ENCODE results near the gene HMX3. TPM values are rescaled to one million over a fixed set of nuclear protein-coding genes. Genes with fewer than 3 reads are reported as not detected.

The HMX3 gene
- total RNA-seq, 4 donors from 2014 or later: not detected

GRCh38 chr10:123093489-123093888 is 42.3 kb upstream of the HMX3 start:
- DNase-seq (ENCODE audit: low spot score in 2 of 2): no peak
- WGBS, 2 donors: 61 to 81% methylated on average over 4 of the region's 4 CpGs
- intact Hi-C loops (cut with DNase I; ENCODE audit: low total_unique reads): no loop called here
- TF ChIP-seq CTCF (IDR thresholded peaks at IDR 0.05) (no peak), POLR2A (IDR thresholded peaks at IDR 0.05) (no peak)
- H3K4me3 ChIP-seq (ENCODE audit: low read depth, poor library complexity, severe bottlenecking): no peak overlapping the region

- H3K4me3 ChIP-seq (ENCODE audit: low read depth, poor library complexity, severe bottlenecking): no peak overlapping the region
- WGBS, 2 donors: 75 to 76% methylated on average over 5 of the region's 5 CpGs
- no peak for DNase-seq (ENCODE audit: low spot score in 2 of 2)
- TF ChIP-seq POLR2A (IDR thresholded peaks at IDR 0.05): no peak
- no peak for TF ChIP-seq CTCF (IDR thresholded peaks at IDR 0.05)
- intact Hi-C loops (cut with DNase I; ENCODE audit: low total_unique reads): no loop called here
Observed at GRCh38 chr10:123096452-123096851, 39.3 kb upstream of the HMX3 start.

DNA sequence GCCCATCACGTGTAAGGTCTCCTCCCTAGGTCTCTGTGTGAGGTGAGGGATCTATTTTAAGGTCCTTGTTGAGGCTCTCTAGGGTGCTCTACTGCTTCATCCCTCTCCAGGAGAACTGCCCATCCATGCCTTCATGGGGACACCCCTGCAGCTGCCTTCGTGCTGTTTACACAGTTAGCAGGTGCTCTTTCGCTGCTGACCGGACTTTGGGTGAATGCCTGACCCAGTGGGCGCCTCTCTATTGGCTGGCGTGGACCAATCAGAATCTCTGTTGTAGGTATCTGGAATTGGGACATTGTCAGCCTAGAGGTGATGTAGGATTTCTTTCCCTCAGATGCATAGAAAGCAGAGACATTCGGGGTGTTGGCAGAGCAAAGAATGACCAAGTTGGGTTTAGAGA is 38.7 kb upstream of the HMX3 start:
- WGBS, 2 donors: 80% methylated on average over 7 of the region's 7 CpGs
- H3K4me3 ChIP-seq (ENCODE audit: low read depth, poor library complexity, severe bottlenecking): no peak overlapping the region
- no peak for DNase-seq (ENCODE audit: low spot score in 2 of 2)
- TF ChIP-seq CTCF (IDR thresholded peaks at IDR 0.05) (no peak), POLR2A (IDR thresholded peaks at IDR 0.05) (no peak)
- intact Hi-C loops (cut with DNase I; ENCODE audit: low total_unique reads): no loop called here

DNA sequence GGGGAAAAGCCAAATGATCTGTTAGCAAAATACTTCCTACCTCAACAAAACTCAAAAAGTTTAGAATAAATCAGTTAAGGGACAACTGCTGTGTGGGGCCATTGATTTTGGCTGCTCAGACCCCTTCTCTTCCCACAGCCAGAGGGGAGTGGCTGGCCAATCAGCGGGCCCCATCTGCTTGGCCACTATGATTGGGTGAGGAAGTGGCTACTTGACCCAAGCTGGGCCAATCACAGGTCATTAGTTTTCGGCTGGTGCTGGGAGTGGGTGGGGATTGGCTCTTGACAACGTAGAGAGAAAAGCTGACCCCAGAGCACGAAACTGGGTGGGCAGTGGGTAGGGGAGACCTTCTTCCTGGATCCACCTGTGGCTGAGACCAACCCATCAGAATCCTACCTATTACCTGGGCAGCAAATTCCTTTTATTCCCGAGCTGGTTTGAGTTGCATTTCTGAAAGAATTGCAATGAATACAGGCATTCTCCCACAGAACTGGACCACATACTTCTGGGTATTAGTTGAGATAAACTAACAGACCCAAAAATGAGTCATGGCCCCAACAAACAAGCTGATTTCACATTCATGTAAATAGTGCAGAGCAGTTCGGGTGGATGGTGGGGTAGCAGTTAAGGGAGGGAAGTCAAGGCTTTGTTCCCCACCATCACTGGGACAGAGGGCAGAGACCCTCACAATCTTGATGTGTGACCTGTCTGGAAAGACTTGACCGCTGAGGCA is 35.6 kb upstream of the HMX3 start:
- intact Hi-C loops (cut with DNase I; ENCODE audit: low total_unique reads): no loop called here
- H3K4me3 ChIP-seq (ENCODE audit: low read depth, poor library complexity, severe bottlenecking): no peak overlapping the region
- TF ChIP-seq POLR2A (IDR thresholded peaks at IDR 0.05): no peak
- TF ChIP-seq CTCF (IDR thresholded peaks at IDR 0.05): no peak
- DNase-seq (ENCODE audit: low spot score in 2 of 2): no peak
- WGBS, 2 donors: 70 to 92% methylated on average over 7 of the region's 7 CpGs

DNA sequence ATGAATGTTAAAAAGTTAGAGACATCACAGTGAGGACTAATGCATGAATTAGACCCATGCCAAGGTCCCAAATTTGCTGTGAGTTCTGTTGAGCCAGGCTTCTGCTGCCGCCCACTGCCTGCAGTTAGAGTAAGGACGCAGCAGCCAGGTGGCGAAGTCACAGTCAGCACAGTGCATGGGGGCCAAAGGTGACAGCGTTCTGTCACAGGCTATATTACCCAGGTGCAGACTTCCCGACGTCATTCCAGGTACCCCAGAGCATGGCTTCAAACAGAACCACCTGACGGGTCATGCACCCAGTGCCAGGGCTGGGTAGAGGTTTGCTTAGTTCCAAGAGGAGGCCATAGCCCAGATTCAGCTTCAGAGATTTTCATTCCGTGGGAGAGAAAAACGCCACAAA is 33.9 kb upstream of the HMX3 start:
- intact Hi-C loops (cut with DNase I; ENCODE audit: low total_unique reads): no loop called here
- no peak for DNase-seq (ENCODE audit: low spot score in 2 of 2)
- H3K4me3 ChIP-seq (ENCODE audit: low read depth, poor library complexity, severe bottlenecking): no peak overlapping the region
- no peak for TF ChIP-seq CTCF (IDR thresholded peaks at IDR 0.05)
- TF ChIP-seq POLR2A (IDR thresholded peaks at IDR 0.05): no peak
- 69 to 80% methylated on average over 7 to 9 of the region's 9 CpGs for WGBS, 2 donors

DNA sequence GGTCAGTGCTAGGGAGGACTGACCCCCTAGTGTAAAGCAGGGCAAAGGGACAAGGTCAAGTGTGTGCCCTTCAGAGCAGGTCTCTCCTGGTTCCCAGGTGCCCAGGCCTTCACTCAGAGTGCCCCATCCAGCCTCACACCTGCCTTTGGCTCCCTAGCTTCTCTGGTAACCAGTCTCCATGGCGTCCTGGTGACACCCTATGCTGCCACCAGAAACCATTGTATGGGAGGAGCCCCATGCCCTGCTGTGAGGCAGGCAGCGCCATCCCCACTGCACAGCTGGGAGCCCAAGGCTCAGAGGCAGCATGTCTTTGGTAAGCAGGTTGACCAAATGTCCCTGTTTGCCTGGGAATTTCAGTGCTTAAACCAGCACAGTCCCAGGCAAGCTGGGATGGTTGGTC is 33.1 kb upstream of the HMX3 start:
- H3K4me3 ChIP-seq (ENCODE audit: low read depth, poor library complexity, severe bottlenecking): no peak overlapping the region
- intact Hi-C loops (cut with DNase I; ENCODE audit: low total_unique reads): no loop called here
- TF ChIP-seq POLR2A (IDR thresholded peaks at IDR 0.05) (no peak), CTCF (IDR thresholded peaks at IDR 0.05) (no peak)
- 70 to 80% methylated on average over 2 of the region's 2 CpGs for WGBS, 2 donors
- DNase-seq (ENCODE audit: low spot score in 2 of 2): no peak

Data from lower leg skin (tissue), 4 donors.